ENCODE results near the gene ENOX2. TPM values are rescaled to one million over a fixed set of nuclear protein-coding genes. Genes with fewer than 3 reads are reported as not detected.

The ENOX2 gene
- total RNA-seq, 1 experiment from 2014 or later: 21.4 TPM

GRCh38 chrX:130778773-130779172 is 124.2 kb downstream of the ENOX2 start:
- POLR2A ChIA-PET (ENCODE audit: unreplicated experiment): no interaction called here
- H3K36me3 ChIP-seq (ENCODE audit: low read depth): no peaks in the 10 kb centered on the region
- no peaks in the 10 kb centered on the region for H3K9me3 ChIP-seq (ENCODE audit: insufficient read depth, low read depth)
- no peak overlapping the region for H3K4me3 ChIP-seq
- TF ChIP-seq EZH2 (IDR thresholded peaks at IDR 0.05; ENCODE audit: low read depth) (no peak), CTCF (conservative IDR thresholded peaks at IDR 0.05) (no peak)
- H3K4me1 ChIP-seq (replicated peaks; ENCODE audit: insufficient read depth): peaks cover 3% of the 10 kb centered on the region
- no peak overlapping the region for H2AFZ ChIP-seq
- H3K27ac ChIP-seq: no peak overlapping the region
- H3K9me2 ChIP-seq (ENCODE audit: insufficient read depth): no peaks in the 10 kb centered on the region
- no peaks in the 10 kb centered on the region for H3K79me2 ChIP-seq (ENCODE audit: low read depth)
- no peaks in the 10 kb centered on the region for H3K27me3 ChIP-seq (ENCODE audit: insufficient read depth, low read depth)
- CTCF ChIA-PET: no interaction called here
- BruUV-seq (replicated peaks): no TSS peak
- intact Hi-C loops (cut with micrococcal nuclease; ENCODE audit: unreplicated experiment): no loop called here
- no peak for DNase-seq
- H3F3A ChIP-seq (ENCODE audit: insufficient read depth, low read depth): peaks cover 3% of the 10 kb centered on the region; the same call in 1 of the 2 replicates
- H4K20me1 ChIP-seq (ENCODE audit: insufficient read depth): no peaks in the 10 kb centered on the region
- no peak overlapping the region for H3K4me2 ChIP-seq

GRCh38 chrX:130775849-130776248 is 127.2 kb downstream of the ENOX2 start:
- no peak for DNase-seq
- ChIA-PET CTCF (no interaction called here), POLR2A (ENCODE audit: unreplicated experiment) (no interaction called here)
- H3K4me1 ChIP-seq (replicated peaks; ENCODE audit: insufficient read depth): peaks cover 33% of the 10 kb centered on the region
- H3K4me2 ChIP-seq: no peak overlapping the region
- H4K20me1 ChIP-seq (ENCODE audit: insufficient read depth): no peaks in the 10 kb centered on the region
- no peak for TF ChIP-seq EZH2 (IDR thresholded peaks at IDR 0.05; ENCODE audit: low read depth)
- TF ChIP-seq CTCF (conservative IDR thresholded peaks at IDR 0.05): no peak
- no TSS peak for BruUV-seq (replicated peaks)
- no peaks in the 10 kb centered on the region for H3K9me3 ChIP-seq (ENCODE audit: insufficient read depth, low read depth)
- H3K27me3 ChIP-seq (ENCODE audit: insufficient read depth, low read depth): no peaks in the 10 kb centered on the region
- H3K4me3 ChIP-seq: no peak overlapping the region
- no peaks in the 10 kb centered on the region for H3K79me2 ChIP-seq (ENCODE audit: low read depth)
- H2AFZ ChIP-seq: no peak overlapping the region
- H3F3A ChIP-seq (ENCODE audit: insufficient read depth, low read depth): peaks cover 24% of the 10 kb centered on the region; the same call in 1 of the 2 replicates
- H3K36me3 ChIP-seq (ENCODE audit: low read depth): no peaks in the 10 kb centered on the region
- no peak overlapping the region for H3K27ac ChIP-seq
- H3K9me2 ChIP-seq (ENCODE audit: insufficient read depth): no peaks in the 10 kb centered on the region
- intact Hi-C loops (cut with micrococcal nuclease; ENCODE audit: unreplicated experiment): no loop called here

GRCh38 chrX:130772776-130773143 is 130.2 kb downstream of the ENOX2 start:
- Histone ChIP-seq H3K4me1 (replicated peaks; ENCODE audit: insufficient read depth) (peaks cover 40% of the 10 kb centered on the region), H3K27me3 (ENCODE audit: insufficient read depth, low read depth) (no peaks in the 10 kb centered on the region), H3K36me3 (ENCODE audit: low read depth) (no peaks in the 10 kb centered on the region), H3F3A (ENCODE audit: insufficient read depth, low read depth) (peaks cover 24% of the 10 kb centered on the region; the same call in 1 of the 2 replicates), H3K9me2 (ENCODE audit: insufficient read depth) (0 out of 2 replicates have a peak, but pooled peaks cover 4% of the 10 kb centered on the region), H2AFZ (no peak overlapping the region), H3K4me3 (no peak overlapping the region), H4K20me1 (ENCODE audit: insufficient read depth) (no peaks in the 10 kb centered on the region), H3K79me2 (ENCODE audit: low read depth) (no peaks in the 10 kb centered on the region), H3K9me3 (ENCODE audit: insufficient read depth, low read depth) (no peaks in the 10 kb centered on the region), H3K4me2 (peak overlapping the region; percentile 48), H3K27ac (peak overlapping the region; percentile 29; the same call in 1 of the 2 replicates)
- BruUV-seq (replicated peaks): no TSS peak
- intact Hi-C loops (cut with micrococcal nuclease; ENCODE audit: unreplicated experiment): no loop called here
- peak in 1 of 2 experiments; percentile 75 for DNase-seq
- TF ChIP-seq CTCF (conservative IDR thresholded peaks at IDR 0.05) (no peak), EZH2 (IDR thresholded peaks at IDR 0.05; ENCODE audit: low read depth) (no peak)
- ChIA-PET POLR2A (ENCODE audit: unreplicated experiment) (no interaction called here), CTCF (interaction anchor here (0.6 kb wide), 1 partner anchor 196 kb away, joined by 4 read pairs; no protein-coding TSS in a partner anchor)

All from PC-9 (cell line).